HCT116 (cell line): ENCODE measurements around the gene TGM6. TPM values are rescaled to one million over a fixed set of nuclear protein-coding genes. Genes with fewer than 3 reads are reported as not detected.

Source experiments
- ATAC-seq: fragments of 200-7000 bp; cut with Tn5 transposase; 2 replicates; pipeline ENCODE4 v1.9.1; 2020; ENCODE audit warnings: mild to moderate bottlenecking, moderate library complexity
- BruUV-seq: library from RNA; stranded (reverse); fragments of 400-500 nt; replicated peaks from 2 replicates; lab custom pipeline; 2021; lab: Mats Ljungman, UMichigan
- CTCF ChIA-PET: fragments of 300-600 bp; sonication (Branson Sonifier 250); formaldehyde crosslinking; loops from one replicate; lab custom pipeline; 2021; ENCODE audit warnings: antibody characterized with exemption; lab: Charles Lee
- POLR2A ChIA-PET: fragments of 300-600, 350-600 bp; sonication (Branson Sonifier 250); formaldehyde crosslinking; loops from one replicate; lab custom pipeline; 2021; ENCODE audit warnings: antibody characterized with exemption; lab: Charles Lee
- RAD21 ChIA-PET, 2 experiments: fragments of 300-600 bp; sonication (Branson Sonifier 250); formaldehyde crosslinking; loops; one replicate each; lab custom pipeline; 2023; ENCODE audit warnings: low total read pairs in 2 of 2; ENCODE audit not compliant: uncharacterized antibody in 2 of 2, unreplicated experiment in 2 of 2, low non-redundant PET in 1 of 2; lab: Charles Lee
- DNase-seq: peaks from one replicate; pipeline ENCODE4 v3.0.0-alpha.2; 2010; ENCODE audit warnings: low read depth, low spot score
- H2AFZ ChIP-seq: fragments of 200-600 bp; shearing (Covaris generic), sonication (generic); 2 replicates; pipeline ENCODE4 v1.6.1; 2017; ENCODE audit warnings: low read depth, mixed run types, mixed read lengths, antibody characterized with exemption, low read length; ENCODE audit not compliant: poor library complexity, severe bottlenecking
- H3K27ac ChIP-seq: 2 replicates; pipeline ENCODE4 v1.5.1; 2012; ENCODE audit warnings: low read depth, low read length
- H3K27me3 ChIP-seq: fragments of 200-600 bp; sonication (generic); 2 replicates; pipeline ENCODE4 v1.6.1; 2016; ENCODE audit warnings: mixed run types, low read length, mixed read lengths; ENCODE audit not compliant: insufficient read depth
- H3K36me3 ChIP-seq, 2 experiments: fragments of 200-500 bp in 1 of 2; fragments of 200-600 bp in 1 of 2; sonication (Bioruptor generic) in 1 of 2; sonication (generic) in 1 of 2; 2 replicates each; pipeline versions ENCODE4 v1.5.1 to v1.6.1; 2014 to 2016; ENCODE audit warnings: low read length in 2 of 2, inconsistent platforms in 1 of 2, mixed read lengths in 1 of 2, mixed run types in 1 of 2; ENCODE audit not compliant: insufficient read depth in 2 of 2, control insufficient read depth in 1 of 2
- H3K4me1 ChIP-seq, 2 experiments: fragments of 200-600 bp in 1 of 2; sonication (generic) in 1 of 2; 2 replicates each; pipeline versions ENCODE4 v1.5.1 to v1.6.1; 2012 to 2017; ENCODE audit warnings: low read length in 2 of 2, inconsistent platforms in 1 of 2, mild to moderate bottlenecking in 1 of 2, mixed read lengths in 1 of 2, mixed run types in 1 of 2, moderate library complexity in 1 of 2; ENCODE audit not compliant: insufficient read depth in 2 of 2, control insufficient read depth in 1 of 2
- H3K4me2 ChIP-seq: fragments of 200-600 bp; sonication (generic); 2 replicates; pipeline ENCODE4 v1.6.1; 2017; ENCODE audit warnings: mixed run types, low read length, mixed read lengths
- H3K4me3 ChIP-seq, 2 experiments: fragments of 200-600 bp in 1 of 2; sonication (generic) in 1 of 2; replicated peaks in 1 of 2; 2 replicates each; pipeline ENCODE4 v1.5.1; 2011 to 2016; ENCODE audit warnings: low read length in 2 of 2, control low read depth in 1 of 2, low read depth in 1 of 2, mild to moderate bottlenecking in 1 of 2, mixed read lengths in 1 of 2, mixed run types in 1 of 2
- H3K79me2 ChIP-seq: fragments of 200-600 bp; sonication (generic); 2 replicates; pipeline ENCODE4 v1.6.1; 2017; ENCODE audit warnings: mild to moderate bottlenecking, mixed run types, low read length, moderate library complexity, mixed read lengths; ENCODE audit not compliant: insufficient read depth
- H3K9ac ChIP-seq: fragments of 200-600 bp; sonication (generic); 2 replicates; pipeline ENCODE4 v1.6.1; 2016; ENCODE audit warnings: low read length, mixed read lengths
- H3K9me2 ChIP-seq: fragments of 200-600 bp; sonication (generic), shearing (Covaris generic); 2 replicates; pipeline ENCODE4 v1.6.1; 2017; ENCODE audit warnings: mixed run types, mild to moderate bottlenecking, moderate library complexity; ENCODE audit not compliant: insufficient read depth
- H3K9me3 ChIP-seq, 2 experiments: fragments of 200-500 bp in 1 of 2; fragments of 200-600 bp in 1 of 2; sonication (Bioruptor generic) in 1 of 2; sonication (generic) in 1 of 2; 2 replicates each; pipeline ENCODE4 v1.6.1; 2014 to 2017; ENCODE audit warnings: low read length in 2 of 2, mixed read lengths in 2 of 2, inconsistent platforms in 1 of 2, low read depth in 1 of 2, mild to moderate bottlenecking in 1 of 2, mixed run types in 1 of 2, moderate library complexity in 1 of 2; ENCODE audit not compliant: control insufficient read depth in 1 of 2, insufficient read depth in 1 of 2
- H4K20me1 ChIP-seq: fragments of 200-600 bp; sonication (generic), shearing (Covaris generic); 2 replicates; pipeline ENCODE4 v1.6.1; 2017; ENCODE audit warnings: mixed run types, mild to moderate bottlenecking, moderate library complexity; ENCODE audit not compliant: insufficient read depth
- CBX3 ChIP-seq: IDR thresholded peaks from 2 replicates; pipeline ENCODE4 v1.6.1; 2012; ENCODE audit warnings: low read depth
- EGR1 ChIP-seq: IDR thresholded peaks from 2 replicates; pipeline ENCODE4 v1.6.1; 2012; ENCODE audit warnings: low read depth
- ELF1 ChIP-seq: IDR thresholded peaks from 2 replicates; pipeline ENCODE4 v1.6.1; 2012; ENCODE audit warnings: low read depth, borderline replicate concordance
- EZH2 ChIP-seq: fragments of 200-600 bp; sonication (generic); IDR thresholded peaks from 2 replicates; pipeline ENCODE4 v1.6.1; 2017; ENCODE audit warnings: antibody characterized with exemption, mixed run types
- FOSL1 ChIP-seq: IDR thresholded peaks from 2 replicates; pipeline ENCODE4 v1.6.1; 2012; ENCODE audit warnings: low read depth
- POLR2AphosphoS5 ChIP-seq: IDR thresholded peaks from 2 replicates; pipeline ENCODE4 v1.6.1; 2011; ENCODE audit warnings: mild to moderate bottlenecking, low read depth, low read length, moderate library complexity
- SP1 ChIP-seq: IDR thresholded peaks from 2 replicates; pipeline ENCODE4 v1.6.1; 2012; ENCODE audit warnings: low read depth
- TCF7L2 ChIP-seq: IDR thresholded peaks from 2 replicates; pipeline ENCODE4 v1.7.0; 2011; ENCODE audit warnings: borderline replicate concordance, inconsistent platforms; ENCODE audit not compliant: insufficient read depth, insufficient read length; ENCODE audit errors: extremely low read depth
- YY1 ChIP-seq: IDR thresholded peaks from 2 replicates; pipeline ENCODE4 v1.6.1; 2011; ENCODE audit warnings: low read length, low read depth, moderate library complexity, mild to moderate bottlenecking; ENCODE audit not compliant: insufficient replicate concordance; ENCODE audit errors: extremely low read depth
- ZFX ChIP-seq: fragments of 450-650 bp; IDR thresholded peaks from 2 replicates; pipeline ENCODE4 v1.6.1; 2017
- ZNF274 ChIP-seq: fragments of 200-500 bp; sonication (Bioruptor generic); IDR thresholded peaks from 2 replicates; pipeline ENCODE4 v1.6.1; 2014; ENCODE audit warnings: mild to moderate bottlenecking, low read depth, low read length, inconsistent platforms
- intact Hi-C: fragments of 100-400 bp; cut with micrococcal nuclease; formaldehyde crosslinking; loops from 2 replicates; pipeline ENCODE4 v1.10.0; 2022
- total RNA-seq: library from RNA; stranded (reverse); gene quantifications from one replicate; pipeline ENCODE4 v1.2.1, GENCODE V29; 2021; ENCODE audit not compliant: unreplicated experiment
- TF ChIP-seq, protein P1 (sequence below): IDR thresholded peaks from 2 replicates; pipeline ENCODE4 v1.6.1; 2012; ENCODE audit warnings: low read depth
- TF ChIP-seq, protein P2 (sequence below), 3 experiments: fragments of 200-600 bp in 1 of 3; sonication (generic) in 1 of 3; IDR thresholded peaks in 2 of 3; conservative IDR thresholded peaks in 1 of 3; 2 replicates each; pipeline ENCODE4 v1.5.1; 2012 to 2017; ENCODE audit warnings: low read depth in 2 of 3, low read length in 2 of 3, antibody characterized with exemption in 1 of 3, borderline replicate concordance in 1 of 3, control low read depth in 1 of 3, mild to moderate bottlenecking in 1 of 3, mixed read lengths in 1 of 3, mixed run types in 1 of 3, moderate library complexity in 1 of 3; ENCODE audit not compliant: insufficient read depth in 1 of 3

TGM6 gene
- total RNA-seq, 1 experiment from 2014 or later = not detected

GRCh38 chr20:2381303-2381702 is 602 bp downstream of the TGM6 start:
- Histone ChIP-seq H3K4me1 (no peaks in the 10 kb centered on the region), H3K27ac (no peak overlapping the region), H3K27me3 (no peaks in the 10 kb centered on the region), H3K79me2 (no peaks in the 10 kb centered on the region), H3K4me3 (no peak overlapping the region)
- intact Hi-C loops = no loop called here
- no TSS peak for BruUV-seq
- no peak for DNase-seq
- TF ChIP-seq FOSL1 = no peak
- TF ChIP-seq, protein P1, sequence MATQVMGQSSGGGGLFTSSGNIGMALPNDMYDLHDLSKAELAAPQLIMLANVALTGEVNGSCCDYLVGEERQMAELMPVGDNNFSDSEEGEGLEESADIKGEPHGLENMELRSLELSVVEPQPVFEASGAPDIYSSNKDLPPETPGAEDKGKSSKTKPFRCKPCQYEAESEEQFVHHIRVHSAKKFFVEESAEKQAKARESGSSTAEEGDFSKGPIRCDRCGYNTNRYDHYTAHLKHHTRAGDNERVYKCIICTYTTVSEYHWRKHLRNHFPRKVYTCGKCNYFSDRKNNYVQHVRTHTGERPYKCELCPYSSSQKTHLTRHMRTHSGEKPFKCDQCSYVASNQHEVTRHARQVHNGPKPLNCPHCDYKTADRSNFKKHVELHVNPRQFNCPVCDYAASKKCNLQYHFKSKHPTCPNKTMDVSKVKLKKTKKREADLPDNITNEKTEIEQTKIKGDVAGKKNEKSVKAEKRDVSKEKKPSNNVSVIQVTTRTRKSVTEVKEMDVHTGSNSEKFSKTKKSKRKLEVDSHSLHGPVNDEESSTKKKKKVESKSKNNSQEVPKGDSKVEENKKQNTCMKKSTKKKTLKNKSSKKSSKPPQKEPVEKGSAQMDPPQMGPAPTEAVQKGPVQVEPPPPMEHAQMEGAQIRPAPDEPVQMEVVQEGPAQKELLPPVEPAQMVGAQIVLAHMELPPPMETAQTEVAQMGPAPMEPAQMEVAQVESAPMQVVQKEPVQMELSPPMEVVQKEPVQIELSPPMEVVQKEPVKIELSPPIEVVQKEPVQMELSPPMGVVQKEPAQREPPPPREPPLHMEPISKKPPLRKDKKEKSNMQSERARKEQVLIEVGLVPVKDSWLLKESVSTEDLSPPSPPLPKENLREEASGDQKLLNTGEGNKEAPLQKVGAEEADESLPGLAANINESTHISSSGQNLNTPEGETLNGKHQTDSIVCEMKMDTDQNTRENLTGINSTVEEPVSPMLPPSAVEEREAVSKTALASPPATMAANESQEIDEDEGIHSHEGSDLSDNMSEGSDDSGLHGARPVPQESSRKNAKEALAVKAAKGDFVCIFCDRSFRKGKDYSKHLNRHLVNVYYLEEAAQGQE = no peak
- TF ChIP-seq ZNF274 = no peak
- no peak for TF ChIP-seq YY1
- no peak for TF ChIP-seq ZFX
- TF ChIP-seq, protein P2, sequence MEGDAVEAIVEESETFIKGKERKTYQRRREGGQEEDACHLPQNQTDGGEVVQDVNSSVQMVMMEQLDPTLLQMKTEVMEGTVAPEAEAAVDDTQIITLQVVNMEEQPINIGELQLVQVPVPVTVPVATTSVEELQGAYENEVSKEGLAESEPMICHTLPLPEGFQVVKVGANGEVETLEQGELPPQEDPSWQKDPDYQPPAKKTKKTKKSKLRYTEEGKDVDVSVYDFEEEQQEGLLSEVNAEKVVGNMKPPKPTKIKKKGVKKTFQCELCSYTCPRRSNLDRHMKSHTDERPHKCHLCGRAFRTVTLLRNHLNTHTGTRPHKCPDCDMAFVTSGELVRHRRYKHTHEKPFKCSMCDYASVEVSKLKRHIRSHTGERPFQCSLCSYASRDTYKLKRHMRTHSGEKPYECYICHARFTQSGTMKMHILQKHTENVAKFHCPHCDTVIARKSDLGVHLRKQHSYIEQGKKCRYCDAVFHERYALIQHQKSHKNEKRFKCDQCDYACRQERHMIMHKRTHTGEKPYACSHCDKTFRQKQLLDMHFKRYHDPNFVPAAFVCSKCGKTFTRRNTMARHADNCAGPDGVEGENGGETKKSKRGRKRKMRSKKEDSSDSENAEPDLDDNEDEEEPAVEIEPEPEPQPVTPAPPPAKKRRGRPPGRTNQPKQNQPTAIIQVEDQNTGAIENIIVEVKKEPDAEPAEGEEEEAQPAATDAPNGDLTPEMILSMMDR (IDR thresholded peaks at IDR 0.05 in 2 of 3, conservative IDR thresholded peaks at IDR 0.05 in 1 of 3; ENCODE audit: borderline replicate concordance in 1 of 3, insufficient read depth in 1 of 3, low read depth in 2 of 3, low read length in 2 of 3) = no peak
- TF ChIP-seq POLR2AphosphoS5 = no peak
- no peak for TF ChIP-seq CBX3
- no peak for TF ChIP-seq EGR1
- no peak for TF ChIP-seq ELF1
- TF ChIP-seq TCF7L2 = no peak
- TF ChIP-seq SP1 = no peak
- no peak for TF ChIP-seq EZH2
- TF ChIP-seq, all 23 proteins: peak for 0
- Histone ChIP-seq H2AFZ (no peak overlapping the region), H3K9me2 (no peaks in the 10 kb centered on the region), H3K4me2 (no peak overlapping the region), H3K9ac (no peak overlapping the region), H3K36me3 (no peaks in the 10 kb centered on the region), H4K20me1 (no peaks in the 10 kb centered on the region; the same call in 1 of the 2 replicates), H3K9me3 (no peaks in the 10 kb centered on the region)
- CTCF ChIA-PET = no interaction called here
- ATAC-seq = no peak
- POLR2A ChIA-PET = interaction anchor here (1.8 kb wide), 1 partner anchor 8 kb away, joined by 4 read pairs; no protein-coding TSS in a partner anchor
- RAD21 ChIA-PET = no interaction called here
